B cell (primary cell): ENCODE data around the gene ATP7B.

Source experiments
- CTCF ChIP-seq: fragments of 200-600 bp; IDR thresholded peaks from one replicate; pipeline ENCODE4 v1.8.0; 2022; ENCODE audit warnings: antibody characterized with exemption, mild to moderate bottlenecking
- EZH2 ChIP-seq: IDR thresholded peaks from 2 replicates; pipeline ENCODE4 v1.6.1; 2012; ENCODE audit warnings: borderline replicate concordance, low read depth, mild to moderate bottlenecking, moderate library complexity, low read length; ENCODE audit not compliant: insufficient read depth, poor library complexity, severe bottlenecking

- TF ChIP-seq CTCF (no peak), EZH2 (no peak)
Measured at GRCh38 chr13:51944428-51944827, 66.8 kb downstream of the ATP7B start.
